Fibroblast of mammary gland (primary cell): Measurements from ENCODE around the gene C1QTNF12.

Source experiments
- DNase-seq: peaks from one replicate; pipeline ENCODE4 v3.0.0-alpha.2; 2010; ENCODE audit warnings: low read depth
- H3K4me3 ChIP-seq: 2 replicates; pipeline ENCODE4 v1.5.1; 2011; ENCODE audit warnings: low read depth, mild to moderate bottlenecking, low read length, moderate library complexity; ENCODE audit not compliant: control insufficient read depth
- TF ChIP-seq, protein P1 (sequence below): conservative IDR thresholded peaks from 2 replicates; pipeline ENCODE4 v1.5.1; 2011; ENCODE audit warnings: low read depth, low read length, inconsistent platforms; ENCODE audit not compliant: control insufficient read depth, insufficient read depth

C1QTNF12 gene

DNA sequence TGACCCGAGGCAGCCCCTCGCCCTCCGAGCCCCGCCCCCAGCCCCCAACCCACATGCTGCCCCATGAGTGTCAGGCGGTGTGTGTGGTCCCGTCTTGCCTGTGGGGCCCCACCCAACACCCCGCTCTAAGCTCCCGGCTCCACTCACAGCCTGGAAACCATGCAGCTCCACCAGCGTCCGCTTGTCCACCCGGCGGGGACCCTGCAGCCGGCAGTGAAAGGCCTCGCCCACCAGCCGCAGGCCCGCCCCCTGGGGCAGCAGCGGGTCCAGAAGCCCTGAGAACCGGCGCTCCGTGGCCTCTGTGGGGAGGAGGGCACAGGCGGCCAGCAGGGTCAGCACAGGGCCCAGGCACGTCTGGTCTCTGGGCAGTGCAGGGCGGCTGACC is 2.7 kb downstream of the C1QTNF12 start:
- no peak overlapping the region for H3K4me3 ChIP-seq
- DNase-seq, result no peak
- TF ChIP-seq, protein P1, sequence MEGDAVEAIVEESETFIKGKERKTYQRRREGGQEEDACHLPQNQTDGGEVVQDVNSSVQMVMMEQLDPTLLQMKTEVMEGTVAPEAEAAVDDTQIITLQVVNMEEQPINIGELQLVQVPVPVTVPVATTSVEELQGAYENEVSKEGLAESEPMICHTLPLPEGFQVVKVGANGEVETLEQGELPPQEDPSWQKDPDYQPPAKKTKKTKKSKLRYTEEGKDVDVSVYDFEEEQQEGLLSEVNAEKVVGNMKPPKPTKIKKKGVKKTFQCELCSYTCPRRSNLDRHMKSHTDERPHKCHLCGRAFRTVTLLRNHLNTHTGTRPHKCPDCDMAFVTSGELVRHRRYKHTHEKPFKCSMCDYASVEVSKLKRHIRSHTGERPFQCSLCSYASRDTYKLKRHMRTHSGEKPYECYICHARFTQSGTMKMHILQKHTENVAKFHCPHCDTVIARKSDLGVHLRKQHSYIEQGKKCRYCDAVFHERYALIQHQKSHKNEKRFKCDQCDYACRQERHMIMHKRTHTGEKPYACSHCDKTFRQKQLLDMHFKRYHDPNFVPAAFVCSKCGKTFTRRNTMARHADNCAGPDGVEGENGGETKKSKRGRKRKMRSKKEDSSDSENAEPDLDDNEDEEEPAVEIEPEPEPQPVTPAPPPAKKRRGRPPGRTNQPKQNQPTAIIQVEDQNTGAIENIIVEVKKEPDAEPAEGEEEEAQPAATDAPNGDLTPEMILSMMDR, result no peak

DNA sequence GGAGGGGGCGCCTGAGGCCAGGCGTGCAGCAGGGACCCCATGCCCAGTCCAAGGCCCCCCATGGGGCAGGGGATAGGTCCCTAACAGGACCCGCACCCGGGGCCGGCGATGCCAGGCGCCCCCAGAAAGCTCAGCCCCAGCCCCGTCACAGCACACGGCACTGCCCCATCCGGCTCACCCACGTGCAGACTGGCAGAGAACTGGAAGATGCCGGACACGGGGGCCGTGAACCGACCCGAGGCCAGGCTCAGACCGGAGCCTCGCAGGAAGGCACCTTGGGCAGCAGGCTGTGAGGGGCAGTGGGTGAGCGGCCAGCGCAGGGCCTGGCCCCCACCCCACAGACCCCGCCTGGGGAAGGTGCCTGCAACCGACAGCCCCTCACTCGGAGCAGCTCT is 3.3 kb downstream of the C1QTNF12 start:
- DNase-seq, result no peak
- no peak overlapping the region for H3K4me3 ChIP-seq

DNA sequence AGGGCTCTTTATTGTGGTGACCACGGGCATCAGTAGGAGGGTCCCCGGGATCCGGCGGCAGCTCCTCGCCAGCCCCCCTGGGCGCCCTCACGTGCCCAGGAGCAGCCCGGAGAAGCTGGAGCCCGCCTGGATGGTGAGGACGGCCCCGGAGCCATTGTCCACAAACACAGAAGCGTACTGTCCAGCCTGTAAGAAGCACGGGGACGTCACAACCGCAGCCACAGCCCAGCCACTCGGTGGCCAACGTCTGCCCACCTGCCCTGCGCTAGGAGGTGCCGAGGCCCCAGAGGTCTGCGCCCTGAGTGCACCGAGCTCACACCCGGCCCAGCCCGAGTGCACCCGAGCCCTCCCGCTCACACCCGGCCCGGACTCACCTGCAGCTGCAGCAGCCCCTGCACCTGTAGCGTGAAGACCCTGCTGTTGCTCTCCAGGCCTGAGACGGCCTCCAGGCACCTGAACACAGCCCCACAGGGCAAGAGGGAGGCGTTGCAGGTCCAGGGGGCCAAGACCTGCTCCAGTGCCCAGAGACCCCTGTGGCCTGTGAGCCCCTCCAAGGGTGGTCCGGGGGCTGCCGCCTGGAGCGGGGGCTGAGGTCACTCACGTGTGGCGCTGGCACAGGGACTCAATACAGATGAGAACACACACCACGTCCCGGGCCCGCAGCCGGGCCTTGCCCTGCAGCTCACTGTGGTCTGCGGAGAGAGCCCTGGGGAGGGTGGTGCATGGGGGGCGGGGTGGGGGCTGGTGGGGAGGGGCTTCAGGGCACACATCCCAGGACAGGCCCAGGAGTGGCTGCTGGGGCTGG is 3.9 kb downstream of the C1QTNF12 start:
- TF ChIP-seq, protein P1, result no peak
- no peak overlapping the region for H3K4me3 ChIP-seq

More for the DNA sequence above, 3.3 kb downstream of the C1QTNF12 start:
- TF ChIP-seq, protein P1, result no peak

DNA sequence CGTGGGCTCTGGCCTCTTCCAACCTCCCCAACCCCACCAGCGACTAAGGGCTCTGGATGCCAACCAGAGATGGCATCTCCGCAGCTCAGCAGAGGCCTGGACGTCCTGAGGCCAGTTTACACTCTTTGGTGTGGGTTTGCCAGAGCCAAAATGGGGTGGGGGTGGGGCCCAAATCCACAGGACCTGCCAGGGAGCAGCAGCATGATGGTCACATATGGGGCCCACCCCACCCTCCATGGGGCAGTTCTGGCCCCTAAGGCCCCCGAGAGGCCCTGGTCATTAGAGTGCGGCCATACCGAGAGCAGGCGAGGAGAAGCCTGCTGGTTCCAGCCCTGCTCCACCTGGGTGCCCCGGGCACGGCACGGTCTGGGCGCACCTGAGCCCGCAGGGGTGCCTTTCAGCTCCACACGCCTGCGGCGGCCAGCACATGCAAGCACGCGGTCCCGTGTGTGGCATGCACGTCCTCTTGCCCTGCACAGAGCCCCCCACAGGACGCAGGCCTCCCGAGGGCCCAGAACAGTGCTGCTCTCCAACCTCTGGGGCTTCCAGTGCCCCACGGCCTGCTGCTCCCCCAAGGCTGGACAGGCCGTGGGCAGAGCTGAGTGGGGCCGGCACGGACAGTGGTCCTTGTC is 4.8 kb downstream of the C1QTNF12 start:
- TF ChIP-seq, protein P1, result no peak
- DNase-seq, result no peak
- H3K4me3 ChIP-seq, result no peak overlapping the region

More for the DNA sequence above, 3.9 kb downstream of the C1QTNF12 start:
- no peak for DNase-seq

DNA sequence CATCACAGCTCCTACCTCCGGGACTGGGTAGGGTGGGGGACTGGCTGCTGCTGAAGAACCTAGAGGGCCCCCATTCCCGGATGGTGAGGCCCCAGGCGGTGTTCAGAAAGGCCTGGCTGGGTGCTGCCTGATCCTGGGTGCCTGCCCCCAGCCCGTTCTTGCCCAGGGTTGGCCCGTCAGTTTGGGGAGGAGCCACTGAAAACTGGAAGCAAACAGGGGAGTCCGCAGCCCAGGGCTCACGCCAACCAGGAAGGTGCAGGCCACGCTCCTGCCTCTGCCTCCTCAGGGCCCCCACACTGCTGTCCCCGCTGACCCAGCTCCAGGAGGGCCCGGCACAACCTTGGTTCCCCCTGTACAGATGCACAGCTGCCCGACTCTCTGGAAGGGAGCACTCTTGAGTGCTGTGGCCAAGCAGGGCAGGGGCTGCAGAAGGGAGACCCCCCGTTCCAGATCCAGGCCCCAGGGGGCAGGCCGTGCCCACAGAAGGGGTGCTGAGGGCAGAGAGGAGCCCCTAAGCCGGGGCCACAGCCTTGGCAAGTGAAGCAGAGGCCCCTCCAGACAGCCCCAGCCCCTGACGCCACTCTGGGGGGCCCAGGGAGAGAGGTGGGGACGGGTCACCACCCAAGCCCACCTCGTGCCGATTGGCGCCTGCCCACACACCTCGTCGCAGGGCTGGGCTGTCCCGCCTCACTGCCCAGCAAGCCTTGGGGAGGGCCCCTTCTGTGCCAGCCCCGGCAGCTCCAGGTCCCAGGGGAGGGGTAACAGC is 5.5 kb downstream of the C1QTNF12 start:
- TF ChIP-seq, protein P1, result no peak
- no peak overlapping the region for H3K4me3 ChIP-seq
- DNase-seq, result no peak

DNA sequence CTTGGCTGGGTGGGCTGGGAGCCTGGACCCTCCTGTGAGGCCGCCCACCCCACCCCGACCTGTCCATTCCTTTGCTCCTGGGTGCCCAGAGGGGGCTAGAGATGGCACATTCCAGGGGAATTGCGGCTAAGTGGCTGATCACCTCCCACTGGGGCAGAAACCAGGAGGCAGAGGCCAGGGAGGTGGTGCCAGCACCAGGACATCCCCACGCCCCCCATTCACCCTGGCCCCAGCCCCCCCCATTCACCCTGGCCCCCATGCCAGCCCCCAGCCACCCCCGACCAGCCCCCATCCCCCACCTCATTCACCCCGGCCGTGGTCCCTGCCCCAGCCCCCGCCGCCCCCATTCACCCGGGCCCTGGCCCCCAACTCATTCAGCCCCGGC is 6.2 kb downstream of the C1QTNF12 start:
- DNase-seq, result no peak
- TF ChIP-seq, protein P1, result no peak
- H3K4me3 ChIP-seq, result no peak overlapping the region
